IgD-negative memory B cell (primary cell): ENCODE results near the gene SNTG2. TPM values are rescaled to one million over a fixed set of nuclear protein-coding genes. Genes with fewer than 3 reads are reported as not detected.
"Not testable (repeated sequence)": the region's sequence is repeated elsewhere in the genome, so short reads cannot be mapped to it uniquely, and the experiment has no call there.

ENCODE experiments used
- H3K27ac Mint-ChIP-seq, 3 donors: one replicate each; pipeline ENCODE4 v1.8.0; 2020 to 2022; ENCODE audit warnings: mild to moderate bottlenecking in 3 of 3, mixed read lengths in 3 of 3, moderate library complexity in 1 of 3
- H3K27me3 Mint-ChIP-seq: one replicate; pipeline ENCODE4 v1.8.0; 2021; ENCODE audit warnings: mixed read lengths
- H3K36me3 Mint-ChIP-seq: one replicate; pipeline ENCODE4 v1.8.0; 2020; ENCODE audit warnings: mild to moderate bottlenecking, mixed read lengths
- H3K4me1 Mint-ChIP-seq, 3 donors: one replicate each; pipeline ENCODE4 v1.8.0; 2020 to 2022; ENCODE audit warnings: mixed read lengths in 3 of 3, mild to moderate bottlenecking in 1 of 3
- H3K4me3 Mint-ChIP-seq, 4 donors: one replicate each; pipeline ENCODE4 v1.8.0; 2020 to 2022; ENCODE audit warnings: mild to moderate bottlenecking in 4 of 4, mixed read lengths in 4 of 4, moderate library complexity in 3 of 4
- H3K9me3 Mint-ChIP-seq, 3 donors: one replicate each; pipeline ENCODE4 v1.8.0; 2020 to 2021; ENCODE audit warnings: mixed read lengths in 3 of 3, mild to moderate bottlenecking in 1 of 3
- polyA plus RNA-seq: library from polyadenylated mRNA; unstranded; fragments of 300-500 nt; fragmentation: Illumina TruSeq; gene quantifications from one replicate; pipeline ENCODE4 v1.2.3, GENCODE V29; 2021

Gene SNTG2
- polyA plus RNA-seq, 1 donor from 2014 or later, result not detected

GRCh38 chr2:1082456-1083205 lies 132.0 kb downstream of the SNTG2 start:
- Mint-ChIP-seq H3K36me3 (no peaks in the 10 kb centered on the region), H3K27ac (no peak overlapping the region), H3K4me1 (no peaks in the 10 kb centered on the region), H3K4me3 (peak overlapping the region in 1 of 4 donors; percentile 7), H3K9me3 (no peaks in the 10 kb centered on the region), H3K27me3 (peaks cover 2% of the 10 kb centered on the region)

- Mint-ChIP-seq H3K27ac (no peak overlapping the region), H3K27me3 (no peaks in the 10 kb centered on the region), H3K9me3 (peaks cover 0 to 2% (median 0%) of the 10 kb centered on the region in 3 donors), H3K4me3 (no peak overlapping the region), H3K4me1 (no peaks in the 10 kb centered on the region), H3K36me3 (peaks cover 3% of the 10 kb centered on the region)
Measured at GRCh38 chr2:1088192-1088860, 137.7 kb downstream of the SNTG2 start.

GRCh38 chr2:1088940-1089339 lies 138.3 kb downstream of the SNTG2 start:
- peaks cover 0 to 2% (median 0%) of the 10 kb centered on the region in 3 donors for H3K9me3 Mint-ChIP-seq
- H3K4me3 Mint-ChIP-seq, result no peak overlapping the region
- no peaks in the 10 kb centered on the region for H3K4me1 Mint-ChIP-seq
- no peaks in the 10 kb centered on the region for H3K27me3 Mint-ChIP-seq
- H3K36me3 Mint-ChIP-seq, result peaks cover 3% of the 10 kb centered on the region
- H3K27ac Mint-ChIP-seq, result no peak overlapping the region

- H3K36me3 Mint-ChIP-seq, result peaks cover 3% of the 10 kb centered on the region
- H3K27me3 Mint-ChIP-seq, result no peaks in the 10 kb centered on the region
- H3K27ac Mint-ChIP-seq, result no peak overlapping the region
- H3K4me3 Mint-ChIP-seq, result no peak overlapping the region
- no peaks in the 10 kb centered on the region for H3K4me1 Mint-ChIP-seq
- H3K9me3 Mint-ChIP-seq, result peaks cover 0 to 2% (median 0%) of the 10 kb centered on the region in 3 donors
Measured at GRCh38 chr2:1091895-1092585, 141.4 kb downstream of the SNTG2 start.

GRCh38 chr2:1093668-1094067 lies 143.0 kb downstream of the SNTG2 start:
- H3K27me3 Mint-ChIP-seq, result not testable (repeated sequence)

GRCh38 chr2:1097101-1097500 lies 146.5 kb downstream of the SNTG2 start:
- Mint-ChIP-seq H3K4me1 (no peaks in the 10 kb centered on the region), H3K4me3 (no peak overlapping the region), H3K27ac (no peak overlapping the region), H3K9me3 (no peaks in the 10 kb centered on the region), H3K36me3 (no peaks in the 10 kb centered on the region), H3K27me3 (no peaks in the 10 kb centered on the region)

More at GRCh38 chr2:1093668-1094067, 143.0 kb downstream of the SNTG2 start:
- H3K9me3 Mint-ChIP-seq, H3K27ac Mint-ChIP-seq, H3K4me1 Mint-ChIP-seq, H3K36me3 Mint-ChIP-seq, H3K4me3 Mint-ChIP-seq: not testable (repeated sequence)

- no peaks in the 10 kb centered on the region for H3K36me3 Mint-ChIP-seq
- H3K4me1 Mint-ChIP-seq, result no peaks in the 10 kb centered on the region
- H3K9me3 Mint-ChIP-seq, result no peaks in the 10 kb centered on the region
- H3K27ac Mint-ChIP-seq, result no peak overlapping the region
- H3K4me3 Mint-ChIP-seq, result no peak overlapping the region
- H3K27me3 Mint-ChIP-seq, result no peaks in the 10 kb centered on the region
Measured at GRCh38 chr2:1099418-1099817, 148.8 kb downstream of the SNTG2 start.

- H3K4me3 Mint-ChIP-seq, result no peak overlapping the region
- H3K36me3 Mint-ChIP-seq, result no peaks in the 10 kb centered on the region
- H3K27me3 Mint-ChIP-seq, result no peaks in the 10 kb centered on the region
- no peaks in the 10 kb centered on the region for H3K9me3 Mint-ChIP-seq
- no peaks in the 10 kb centered on the region for H3K4me1 Mint-ChIP-seq
- H3K27ac Mint-ChIP-seq, result no peak overlapping the region
Measured at GRCh38 chr2:1101011-1101782, 150.5 kb downstream of the SNTG2 start.

- H3K36me3 Mint-ChIP-seq, result no peaks in the 10 kb centered on the region
- H3K9me3 Mint-ChIP-seq, result no peaks in the 10 kb centered on the region
- no peak overlapping the region for H3K27ac Mint-ChIP-seq
- H3K4me3 Mint-ChIP-seq, result no peak overlapping the region
- H3K4me1 Mint-ChIP-seq, result no peaks in the 10 kb centered on the region
- no peaks in the 10 kb centered on the region for H3K27me3 Mint-ChIP-seq
Measured at GRCh38 chr2:1101982-1102590, 151.4 kb downstream of the SNTG2 start.

- Mint-ChIP-seq H3K4me3 (no peak overlapping the region), H3K27me3 (no peaks in the 10 kb centered on the region), H3K36me3 (no peaks in the 10 kb centered on the region), H3K27ac (no peak overlapping the region), H3K9me3 (no peaks in the 10 kb centered on the region), H3K4me1 (no peaks in the 10 kb centered on the region)
Measured at GRCh38 chr2:1104364-1104763, 153.7 kb downstream of the SNTG2 start.

- not testable (repeated sequence) for H3K9me3 Mint-ChIP-seq, H3K27ac Mint-ChIP-seq, H3K4me1 Mint-ChIP-seq, H3K4me3 Mint-ChIP-seq, H3K36me3 Mint-ChIP-seq, H3K27me3 Mint-ChIP-seq
Measured at GRCh38 chr2:1106344-1106743, 155.7 kb downstream of the SNTG2 start.

GRCh38 chr2:1115843-1116539 lies 165.3 kb downstream of the SNTG2 start:
- Mint-ChIP-seq H3K9me3 (peaks cover 3 to 8% (median 7%) of the 10 kb centered on the region in 3 donors), H3K27me3 (peaks cover 3% of the 10 kb centered on the region), H3K27ac (no peak overlapping the region), H3K4me1 (no peaks in the 10 kb centered on the region), H3K36me3 (no peaks in the 10 kb centered on the region), H3K4me3 (no peak overlapping the region)

GRCh38 chr2:1117569-1117968 lies 166.9 kb downstream of the SNTG2 start:
- H3K36me3 Mint-ChIP-seq, result no peaks in the 10 kb centered on the region
- no peak overlapping the region for H3K27ac Mint-ChIP-seq
- H3K27me3 Mint-ChIP-seq, result peaks cover 3% of the 10 kb centered on the region
- no peak overlapping the region for H3K4me3 Mint-ChIP-seq
- H3K4me1 Mint-ChIP-seq, result no peaks in the 10 kb centered on the region
- H3K9me3 Mint-ChIP-seq, result peaks cover 2% of the 10 kb centered on the region in 3 donors

- Mint-ChIP-seq H3K36me3 (no peaks in the 10 kb centered on the region), H3K9me3 (peaks cover 0 to 1% (median 0%) of the 10 kb centered on the region in 3 donors), H3K4me1 (no peaks in the 10 kb centered on the region), H3K27me3 (no peaks in the 10 kb centered on the region), H3K27ac (no peak overlapping the region), H3K4me3 (no peak overlapping the region)
Measured at GRCh38 chr2:1125217-1125616, 174.6 kb downstream of the SNTG2 start.
